ENCODE results near the gene BOLA1. TPM values are rescaled to one million over a fixed set of nuclear protein-coding genes. Genes with fewer than 3 reads are reported as not detected.

The BOLA1 gene
- total RNA-seq, 1 donor: 7.0 TPM

DNA sequence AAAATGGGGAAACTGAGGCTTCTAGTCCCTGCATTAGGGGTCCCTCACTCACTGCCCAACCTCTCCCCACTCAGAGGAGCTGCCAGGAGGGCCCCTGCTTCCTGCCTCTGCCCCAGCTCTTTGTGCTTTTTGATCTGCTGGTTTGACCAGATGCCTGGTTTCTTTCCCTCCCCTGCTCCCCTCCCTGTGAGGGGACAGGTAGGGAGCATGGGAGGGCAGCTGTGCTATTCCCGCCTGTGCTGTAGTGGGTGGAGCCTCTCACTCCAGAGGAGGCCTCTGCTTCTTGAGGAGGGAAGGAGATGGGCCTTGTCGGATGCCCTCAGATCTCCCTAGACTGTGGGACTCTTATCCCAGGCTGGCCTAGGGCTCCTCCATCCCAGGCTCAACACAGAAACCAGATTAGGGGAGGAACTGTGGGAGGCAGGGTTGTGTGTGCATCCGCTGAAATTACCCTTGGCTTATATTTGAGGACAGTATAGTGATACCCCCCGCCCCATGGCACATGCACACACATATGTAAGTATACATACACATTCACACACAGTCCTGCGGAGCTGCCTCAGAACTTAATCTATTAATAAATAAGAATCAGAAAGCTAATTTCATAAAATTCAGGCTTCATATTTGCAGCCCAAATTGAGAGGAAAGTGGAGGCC is 4.6 kb downstream of the BOLA1 start:
- H3K4me3 ChIP-seq (ENCODE audit: low read depth, low read length): no peak overlapping the region
- TF ChIP-seq, protein P1, sequence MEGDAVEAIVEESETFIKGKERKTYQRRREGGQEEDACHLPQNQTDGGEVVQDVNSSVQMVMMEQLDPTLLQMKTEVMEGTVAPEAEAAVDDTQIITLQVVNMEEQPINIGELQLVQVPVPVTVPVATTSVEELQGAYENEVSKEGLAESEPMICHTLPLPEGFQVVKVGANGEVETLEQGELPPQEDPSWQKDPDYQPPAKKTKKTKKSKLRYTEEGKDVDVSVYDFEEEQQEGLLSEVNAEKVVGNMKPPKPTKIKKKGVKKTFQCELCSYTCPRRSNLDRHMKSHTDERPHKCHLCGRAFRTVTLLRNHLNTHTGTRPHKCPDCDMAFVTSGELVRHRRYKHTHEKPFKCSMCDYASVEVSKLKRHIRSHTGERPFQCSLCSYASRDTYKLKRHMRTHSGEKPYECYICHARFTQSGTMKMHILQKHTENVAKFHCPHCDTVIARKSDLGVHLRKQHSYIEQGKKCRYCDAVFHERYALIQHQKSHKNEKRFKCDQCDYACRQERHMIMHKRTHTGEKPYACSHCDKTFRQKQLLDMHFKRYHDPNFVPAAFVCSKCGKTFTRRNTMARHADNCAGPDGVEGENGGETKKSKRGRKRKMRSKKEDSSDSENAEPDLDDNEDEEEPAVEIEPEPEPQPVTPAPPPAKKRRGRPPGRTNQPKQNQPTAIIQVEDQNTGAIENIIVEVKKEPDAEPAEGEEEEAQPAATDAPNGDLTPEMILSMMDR (IDR thresholded peaks at IDR 0.05; ENCODE audit: insufficient read depth, low read length): no peak
- no peak for DNase-seq (ENCODE audit: low read depth)

DNA sequence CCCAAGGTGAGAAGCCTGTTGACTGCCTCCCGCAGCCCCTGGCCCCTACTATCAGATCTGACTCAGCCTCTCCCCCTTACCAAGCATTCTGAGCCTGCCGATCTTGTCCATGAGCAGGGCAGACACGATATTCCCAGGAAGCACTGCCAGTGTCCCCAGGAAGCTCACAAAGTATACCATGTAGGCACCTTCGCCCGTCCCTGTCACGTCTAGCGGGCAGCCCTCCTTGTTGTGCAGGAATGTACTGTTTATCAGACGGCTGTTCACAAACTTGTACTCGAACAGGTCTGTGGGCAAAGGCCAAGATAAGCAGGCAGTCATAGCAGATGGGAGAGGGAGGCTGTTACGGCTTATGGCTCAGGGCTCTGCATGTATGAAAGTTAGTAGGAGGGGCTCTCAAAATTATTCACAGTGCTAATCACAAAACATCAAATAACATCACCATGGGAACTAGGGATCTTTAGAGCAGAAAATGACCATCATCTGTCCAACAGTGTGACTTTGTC is 7.3 kb downstream of the BOLA1 start:
- DNase-seq (ENCODE audit: low read depth): no peak
- H3K4me3 ChIP-seq (ENCODE audit: low read depth, low read length): no peak overlapping the region
- TF ChIP-seq, protein P1 (IDR thresholded peaks at IDR 0.05; ENCODE audit: insufficient read depth, low read length): no peak

DNA sequence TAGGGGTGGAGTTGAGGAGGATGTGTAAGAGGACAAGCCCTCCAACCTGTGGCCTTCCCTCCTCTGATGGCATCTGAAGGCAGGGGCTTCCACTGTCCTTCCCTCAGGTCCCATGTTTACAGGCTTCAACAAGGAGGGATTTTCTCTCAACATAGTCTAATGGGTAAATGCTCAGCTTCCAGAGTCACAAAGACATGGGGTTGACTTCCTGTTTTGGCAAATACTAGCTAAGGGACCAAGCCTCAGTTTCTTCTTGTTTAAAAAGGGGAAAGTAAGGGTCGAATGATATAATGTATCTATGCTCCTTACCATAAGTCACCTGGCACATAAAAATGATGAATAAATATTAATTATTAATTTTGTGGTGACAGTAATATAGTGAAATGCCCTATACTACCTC is 15.2 kb downstream of the BOLA1 start:
- DNase-seq (ENCODE audit: low read depth): no peak
- TF ChIP-seq, protein P1 (IDR thresholded peaks at IDR 0.05; ENCODE audit: insufficient read depth, low read length): no peak
- H3K4me3 ChIP-seq (ENCODE audit: low read depth, low read length): no peak overlapping the region

DNA sequence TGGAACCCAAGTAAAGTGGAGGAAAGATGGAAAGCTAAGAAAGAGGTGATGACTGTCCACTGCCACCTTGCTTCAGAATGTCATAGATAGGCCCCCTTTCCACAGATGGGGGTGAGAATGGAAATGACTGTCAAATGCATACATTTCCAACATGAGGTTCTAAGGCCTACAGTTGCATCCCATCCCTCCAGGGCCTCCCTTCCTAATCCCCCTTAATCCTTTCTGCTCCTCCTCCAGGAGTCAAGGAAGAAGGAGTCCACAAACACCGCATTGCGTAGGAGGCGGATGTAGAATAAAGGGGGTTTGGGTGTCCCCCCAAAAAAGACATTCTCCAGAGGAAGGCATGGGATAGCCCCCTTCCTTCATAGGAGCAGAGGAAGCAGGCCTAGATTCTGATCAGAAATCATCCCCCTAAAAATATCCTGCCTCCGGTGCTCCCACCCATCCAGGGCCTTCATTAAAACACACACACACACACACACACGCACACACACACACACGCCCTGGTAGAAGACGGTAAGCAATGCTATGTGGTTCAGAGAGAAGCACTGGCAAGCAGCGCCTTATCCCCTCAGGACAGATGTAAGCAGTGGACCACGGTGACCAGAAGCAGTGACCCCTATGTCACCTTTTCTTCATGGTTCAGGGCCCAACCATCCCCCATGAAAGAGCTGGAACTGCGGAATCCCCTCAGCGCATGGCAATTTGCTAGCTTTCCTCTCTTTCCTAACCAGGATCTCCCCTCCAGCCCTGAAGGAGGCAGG is 16.2 kb downstream of the BOLA1 start:
- no peak overlapping the region for H3K4me3 ChIP-seq (ENCODE audit: low read depth, low read length)
- DNase-seq (ENCODE audit: low read depth): no peak
- TF ChIP-seq, protein P1 (IDR thresholded peaks at IDR 0.05; ENCODE audit: insufficient read depth, low read length): no peak

DNA sequence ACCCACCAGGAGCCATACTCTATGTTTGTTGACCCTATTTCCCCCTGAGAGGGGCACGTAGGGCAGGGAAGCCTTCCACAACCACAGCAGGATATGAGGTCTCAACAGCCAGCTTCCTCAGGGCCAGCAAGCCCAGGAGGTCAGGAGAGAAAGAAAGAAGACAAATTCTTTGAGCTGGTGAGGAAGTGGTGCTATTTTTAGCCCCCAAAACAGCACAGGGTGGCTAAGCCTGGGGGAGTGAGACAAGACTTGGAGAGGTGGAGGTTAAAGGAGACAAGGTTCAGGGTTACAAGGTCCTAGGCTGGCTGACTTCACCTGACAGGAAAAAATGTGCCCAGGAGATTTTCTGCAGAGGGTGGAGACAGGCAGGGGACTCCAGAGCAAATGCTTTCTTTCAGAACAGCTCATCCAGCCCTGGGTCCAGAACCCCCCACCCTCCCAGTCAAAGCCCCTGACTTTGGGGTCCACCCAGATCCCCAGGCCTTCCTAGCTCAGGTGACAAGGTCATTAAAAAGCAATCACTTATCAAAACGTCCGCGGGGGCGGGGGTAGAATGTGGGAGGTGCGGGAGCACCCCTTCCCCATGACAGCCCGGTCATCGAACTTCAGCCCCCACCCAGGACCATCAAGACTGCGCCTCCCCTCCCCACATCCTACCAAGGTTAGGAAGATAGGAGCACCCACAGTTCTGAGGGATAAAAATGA is 17.0 kb downstream of the BOLA1 start:
- H3K4me3 ChIP-seq (ENCODE audit: low read depth, low read length): peak overlapping the region; percentile 79
- TF ChIP-seq, protein P1 (IDR thresholded peaks at IDR 0.05; ENCODE audit: insufficient read depth, low read length): no peak
- no peak for DNase-seq (ENCODE audit: low read depth)

DNA sequence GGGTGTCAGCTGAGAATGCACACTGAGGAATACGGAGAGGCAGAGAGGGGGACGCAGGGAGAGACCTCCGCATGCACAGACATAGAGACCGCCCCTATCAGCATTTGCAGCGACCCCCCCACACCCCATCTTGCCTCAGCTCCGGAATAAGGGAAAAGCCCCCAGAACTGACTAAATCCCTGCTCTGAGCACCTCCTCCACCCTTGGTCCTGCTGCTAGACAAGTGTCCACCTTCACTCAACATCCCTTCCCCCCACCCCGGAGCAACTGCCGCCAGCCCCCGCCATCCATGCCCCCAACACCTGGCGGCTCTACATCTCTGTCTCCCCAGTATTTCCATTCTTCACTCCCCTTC is 17.5 kb downstream of the BOLA1 start:
- H3K4me3 ChIP-seq (ENCODE audit: low read depth, low read length): peak overlapping the region; percentile 79
- TF ChIP-seq, protein P1 (IDR thresholded peaks at IDR 0.05; ENCODE audit: insufficient read depth, low read length): no peak
- DNase-seq (ENCODE audit: low read depth): no peak

Data from fibroblast of the aortic adventitia (primary cell).